SK-N-SH (cell line): ENCODE results near the gene SNED1. TPM values are rescaled to one million over a fixed set of nuclear protein-coding genes. Genes with fewer than 3 reads are reported as not detected.

Experiments
- CTCF ChIA-PET: fragments of 300-600, 350-600 bp; formaldehyde crosslinking; extraction: SDS; loops from one replicate; lab custom pipeline; 2021; lab: Yijun Ruan, JAX
- POLR2A ChIA-PET: fragments of 350-600 bp; sonication (Branson Sonifier 250); formaldehyde crosslinking; extraction: SDS; loops from one replicate; lab custom pipeline; 2020; ENCODE audit warnings: antibody characterized with exemption, inconsistent platforms; lab: Yijun Ruan, JAX
- DNase-seq: peaks from one replicate; pipeline ENCODE4 v3.0.0; 2012
- H2AFZ ChIP-seq: fragments of 200-600 bp; sonication (generic); 2 replicates; pipeline ENCODE4 v1.8.1; 2016; ENCODE audit warnings: antibody characterized with exemption, mild to moderate bottlenecking, low read depth
- H3F3A ChIP-seq: fragments of 200-600 bp; sonication (generic); replicated peaks from 2 replicates; pipeline ENCODE3; 2016; ENCODE audit warnings: antibody characterized with exemption, mild to moderate bottlenecking; ENCODE audit not compliant: insufficient read depth
- H3K27ac ChIP-seq, 2 experiments: fragments of 200-500 bp in 1 of 2; fragments of 200-600 bp in 1 of 2; sonication (Bioruptor generic) in 1 of 2; sonication (generic), shearing (Covaris generic) in 1 of 2; 2 replicates each; pipeline versions ENCODE4 v1.5.1 to v1.6.1; 2014 to 2016; ENCODE audit warnings: low read depth in 2 of 2, inconsistent platforms in 1 of 2, low read length in 1 of 2, mild to moderate bottlenecking in 1 of 2, mixed read lengths in 1 of 2
- H3K27me3 ChIP-seq: fragments of 200-600 bp; sonication (generic), shearing (Covaris generic); 2 replicates; pipeline ENCODE4 v1.6.1; 2016; ENCODE audit warnings: mixed run types; ENCODE audit not compliant: insufficient read depth
- H3K36me3 ChIP-seq, 2 experiments: fragments of 200-500 bp in 1 of 2; fragments of 200-600 bp in 1 of 2; sonication (Bioruptor generic) in 1 of 2; sonication (generic) in 1 of 2; replicated peaks in 1 of 2; 2 replicates each; pipeline versions ENCODE3 to v1.5.1; 2014 to 2016; ENCODE audit warnings: low read length in 1 of 2, mild to moderate bottlenecking in 1 of 2; ENCODE audit not compliant: insufficient read depth in 2 of 2, control insufficient read depth in 1 of 2
- H3K4me1 ChIP-seq, 2 experiments: fragments of 200-500 bp in 1 of 2; fragments of 200-600 bp in 1 of 2; sonication (Bioruptor generic) in 1 of 2; sonication (generic), shearing (Covaris generic) in 1 of 2; 2 replicates each; pipeline versions ENCODE4 v1.5.1 to v1.6.1; 2014 to 2016; ENCODE audit warnings: low read depth in 1 of 2, low read length in 1 of 2, mixed run types in 1 of 2; ENCODE audit not compliant: insufficient read depth in 2 of 2, control insufficient read depth in 1 of 2
- H3K4me2 ChIP-seq: fragments of 200-600 bp; sonication (generic), shearing (Covaris generic); 2 replicates; pipeline ENCODE4 v1.6.1; 2017; ENCODE audit warnings: mixed run types
- H3K4me3 ChIP-seq, 2 experiments: fragments of 200-500 bp in 1 of 2; fragments of 200-600 bp in 1 of 2; sonication (Bioruptor generic) in 1 of 2; sonication (generic), shearing (Covaris generic) in 1 of 2; 2 replicates each; pipeline versions ENCODE4 v1.5.1 to v1.8.1; 2014 to 2016; ENCODE audit warnings: low read depth in 2 of 2, inconsistent platforms in 1 of 2, low read length in 1 of 2, mild to moderate bottlenecking in 1 of 2, mixed read lengths in 1 of 2, moderate library complexity in 1 of 2
- H3K79me2 ChIP-seq: fragments of 200-600 bp; sonication (generic); 2 replicates; pipeline ENCODE4 v1.8.1; 2017; ENCODE audit warnings: mild to moderate bottlenecking; ENCODE audit not compliant: insufficient read depth
- H3K9ac ChIP-seq: fragments of 200-600 bp; sonication (generic); 2 replicates; pipeline ENCODE4 v1.6.1; 2017; ENCODE audit warnings: mixed run types
- H3K9me2 ChIP-seq: fragments of 200-600 bp; sonication (generic); 2 replicates; pipeline ENCODE4 v1.6.1; 2017; ENCODE audit warnings: mixed run types
- H3K9me3 ChIP-seq: fragments of 200-600 bp; sonication (generic); 2 replicates; pipeline ENCODE4 v1.6.1; 2017; ENCODE audit warnings: mixed run types, mild to moderate bottlenecking, moderate library complexity
- H4K20me1 ChIP-seq: fragments of 200-600 bp; sonication (generic); 2 replicates; pipeline ENCODE4 v1.6.1; 2017; ENCODE audit warnings: mild to moderate bottlenecking, mixed run types; ENCODE audit not compliant: insufficient read depth
- ELF1 ChIP-seq: IDR thresholded peaks from 2 replicates; pipeline ENCODE4 v1.4.0; 2012
- FOXM1 ChIP-seq: IDR thresholded peaks from 2 replicates; pipeline ENCODE4 v1.4.0; 2012; ENCODE audit warnings: low read depth, mild to moderate bottlenecking
- GATA2 ChIP-seq: sonication (generic); formaldehyde crosslinking; IDR thresholded peaks from 2 replicates; pipeline ENCODE4 v1.5.0; 2020; ENCODE audit warnings: mild to moderate bottlenecking, missing genetic modification reagents
- JUND ChIP-seq: IDR thresholded peaks from 2 replicates; pipeline ENCODE4 v1.4.0; 2012
- MEF2A ChIP-seq: IDR thresholded peaks from 2 replicates; pipeline ENCODE4 v1.4.0; 2012; ENCODE audit warnings: low read depth, borderline replicate concordance
- MXI1 ChIP-seq: IDR thresholded peaks from 2 replicates; pipeline ENCODE4 v1.6.1; 2012; ENCODE audit warnings: mild to moderate bottlenecking, low read depth, low read length, improper control_type of control experiment
- NRF1 ChIP-seq: IDR thresholded peaks from 2 replicates; pipeline ENCODE4 v1.6.1; 2012; ENCODE audit warnings: low read depth, mild to moderate bottlenecking, low read length
- POLR2AphosphoS5 ChIP-seq: IDR thresholded peaks from 2 replicates; pipeline ENCODE4 v1.6.1; 2012; ENCODE audit warnings: low read depth, low read length
- whole genome bisulfite sequencing: methylation state at CpG from one replicate; pipeline ENCODE4 v1.1.6; 2017; ENCODE audit warnings: low lambda C conversion rate; 5-methylcytosine and 5-hydroxymethylcytosine counted together
- polyA plus RNA-seq, 3 experiments: library from polyadenylated mRNA; depleted of rRNA; stranded (reverse); fragments of >200 nt; gene quantifications; 2 replicates each; pipeline ENCODE4 v1.2.3, GENCODE V29; 2012
- TF ChIP-seq, protein P1 (sequence below): IDR thresholded peaks from 2 replicates; pipeline ENCODE4 v1.6.1; 2012; ENCODE audit warnings: mild to moderate bottlenecking, low read depth, low read length, moderate library complexity
- TF ChIP-seq, protein P2 (sequence below): IDR thresholded peaks from 2 replicates; pipeline ENCODE4 v1.4.0; 2012; ENCODE audit warnings: low read depth, borderline replicate concordance

The SNED1 gene
- polyA plus RNA-seq, 1 of the 3 experiments (the other 2 are of a cell fraction): 0.03 TPM

GRCh38 chr2:240996161-240996833, 2.1 kb upstream of the SNED1 start:
- Histone ChIP-seq H3K9ac (no peak overlapping the region), H3K36me3 (no peaks in the 10 kb centered on the region), H3K27ac (no peak overlapping the region), H3K4me1 (peaks cover 0 to 3% of the 10 kb centered on the region in 2 experiments; a peak in 1 of 4 replicates), H3K79me2 (no peaks in the 10 kb centered on the region), H2AFZ (no peak overlapping the region), H3K9me3 (no peaks in the 10 kb centered on the region), H3F3A (no peaks in the 10 kb centered on the region), H3K9me2 (no peaks in the 10 kb centered on the region), H3K4me2 (no peak overlapping the region), H3K27me3 (no peaks in the 10 kb centered on the region), H4K20me1 (no peaks in the 10 kb centered on the region), H3K4me3 (no peak overlapping the region)
- TF ChIP-seq NRF1: no peak
- TF ChIP-seq MEF2A: no peak
- TF ChIP-seq, protein P1, sequence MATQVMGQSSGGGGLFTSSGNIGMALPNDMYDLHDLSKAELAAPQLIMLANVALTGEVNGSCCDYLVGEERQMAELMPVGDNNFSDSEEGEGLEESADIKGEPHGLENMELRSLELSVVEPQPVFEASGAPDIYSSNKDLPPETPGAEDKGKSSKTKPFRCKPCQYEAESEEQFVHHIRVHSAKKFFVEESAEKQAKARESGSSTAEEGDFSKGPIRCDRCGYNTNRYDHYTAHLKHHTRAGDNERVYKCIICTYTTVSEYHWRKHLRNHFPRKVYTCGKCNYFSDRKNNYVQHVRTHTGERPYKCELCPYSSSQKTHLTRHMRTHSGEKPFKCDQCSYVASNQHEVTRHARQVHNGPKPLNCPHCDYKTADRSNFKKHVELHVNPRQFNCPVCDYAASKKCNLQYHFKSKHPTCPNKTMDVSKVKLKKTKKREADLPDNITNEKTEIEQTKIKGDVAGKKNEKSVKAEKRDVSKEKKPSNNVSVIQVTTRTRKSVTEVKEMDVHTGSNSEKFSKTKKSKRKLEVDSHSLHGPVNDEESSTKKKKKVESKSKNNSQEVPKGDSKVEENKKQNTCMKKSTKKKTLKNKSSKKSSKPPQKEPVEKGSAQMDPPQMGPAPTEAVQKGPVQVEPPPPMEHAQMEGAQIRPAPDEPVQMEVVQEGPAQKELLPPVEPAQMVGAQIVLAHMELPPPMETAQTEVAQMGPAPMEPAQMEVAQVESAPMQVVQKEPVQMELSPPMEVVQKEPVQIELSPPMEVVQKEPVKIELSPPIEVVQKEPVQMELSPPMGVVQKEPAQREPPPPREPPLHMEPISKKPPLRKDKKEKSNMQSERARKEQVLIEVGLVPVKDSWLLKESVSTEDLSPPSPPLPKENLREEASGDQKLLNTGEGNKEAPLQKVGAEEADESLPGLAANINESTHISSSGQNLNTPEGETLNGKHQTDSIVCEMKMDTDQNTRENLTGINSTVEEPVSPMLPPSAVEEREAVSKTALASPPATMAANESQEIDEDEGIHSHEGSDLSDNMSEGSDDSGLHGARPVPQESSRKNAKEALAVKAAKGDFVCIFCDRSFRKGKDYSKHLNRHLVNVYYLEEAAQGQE: no peak
- TF ChIP-seq FOXM1: no peak
- no peak for TF ChIP-seq JUND
- no peak for TF ChIP-seq ELF1
- no peak for DNase-seq
- WGBS: 77% methylated on average over 14 of the region's 19 CpGs
- ChIA-PET CTCF (interaction anchor here (1.2 kb wide), 1 partner anchor 13 kb away, joined by 3 read pairs; no protein-coding TSS in a partner anchor), POLR2A (no interaction called here)

- Histone ChIP-seq H2AFZ (no peak overlapping the region), H3K27ac (no peak overlapping the region), H3F3A (no peaks in the 10 kb centered on the region), H3K9me3 (no peaks in the 10 kb centered on the region), H3K9me2 (no peaks in the 10 kb centered on the region), H3K4me2 (no peak overlapping the region), H3K79me2 (no peaks in the 10 kb centered on the region), H3K4me3 (no peak overlapping the region), H4K20me1 (no peaks in the 10 kb centered on the region), H3K9ac (no peak overlapping the region), H3K36me3 (no peaks in the 10 kb centered on the region), H3K27me3 (no peaks in the 10 kb centered on the region), H3K4me1 (peaks cover 0 to 3% of the 10 kb centered on the region in 2 experiments; a peak in 1 of 4 replicates)
- ChIA-PET POLR2A (no interaction called here), CTCF (no interaction called here)
- 92% methylated on average over 7 of the region's 13 CpGs for WGBS
- DNase-seq: no peak
- TF ChIP-seq POLR2AphosphoS5 (no peak), MXI1 (no peak), GATA2 (CRISPR knock-in tag) (no peak)
- TF ChIP-seq, protein P2, sequence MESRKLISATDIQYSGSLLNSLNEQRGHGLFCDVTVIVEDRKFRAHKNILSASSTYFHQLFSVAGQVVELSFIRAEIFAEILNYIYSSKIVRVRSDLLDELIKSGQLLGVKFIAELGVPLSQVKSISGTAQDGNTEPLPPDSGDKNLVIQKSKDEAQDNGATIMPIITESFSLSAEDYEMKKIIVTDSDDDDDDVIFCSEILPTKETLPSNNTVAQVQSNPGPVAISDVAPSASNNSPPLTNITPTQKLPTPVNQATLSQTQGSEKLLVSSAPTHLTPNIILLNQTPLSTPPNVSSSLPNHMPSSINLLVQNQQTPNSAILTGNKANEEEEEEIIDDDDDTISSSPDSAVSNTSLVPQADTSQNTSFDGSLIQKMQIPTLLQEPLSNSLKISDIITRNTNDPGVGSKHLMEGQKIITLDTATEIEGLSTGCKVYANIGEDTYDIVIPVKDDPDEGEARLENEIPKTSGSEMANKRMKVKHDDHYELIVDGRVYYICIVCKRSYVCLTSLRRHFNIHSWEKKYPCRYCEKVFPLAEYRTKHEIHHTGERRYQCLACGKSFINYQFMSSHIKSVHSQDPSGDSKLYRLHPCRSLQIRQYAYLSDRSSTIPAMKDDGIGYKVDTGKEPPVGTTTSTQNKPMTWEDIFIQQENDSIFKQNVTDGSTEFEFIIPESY: no peak
- TF ChIP-seq, all 33 proteins: peak for 0
Observed at GRCh38 chr2:240996834-240997140, 1.6 kb upstream of the SNED1 start.
